ENCODE measurements around the gene CDH4.

- no peak for TF ChIP-seq CTCF (IDR thresholded peaks at IDR 0.05; ENCODE audit: insufficient read depth, low read length, poor library complexity, severe bottlenecking)
- TF ChIP-seq EZH2phosphoT487 (conservative IDR thresholded peaks at IDR 0.05; ENCODE audit: low read length), result no peak
Observed at GRCh38 chr20:61746147-61746646, 494.1 kb downstream of the CDH4 start.
